Activated CD4-positive, alpha-beta T cell treated with anti-CD3 and anti-CD28 coated beads for 36 hours (primary cell): Measurements from ENCODE around the gene KLK8. TPM values are rescaled to one million over a fixed set of nuclear protein-coding genes. Genes with fewer than 3 reads are reported as not detected.

ENCODE experiments used
- ATAC-seq: fragments of 200-7000 bp; cut with Tn5 transposase; one replicate; pipeline ENCODE4 v1.10.0; 2021; ENCODE audit warnings: mild to moderate bottlenecking, moderate library complexity
- CTCF ChIA-PET: fragments of 350-600 bp; sonication (Branson Sonifier 250); formaldehyde crosslinking; loops from one replicate; lab custom pipeline; 2021; ENCODE audit warnings: antibody characterized with exemption; lab: Charles Lee
- POLR2A ChIA-PET: fragments of 350-600 bp; sonication (Branson Sonifier 250); formaldehyde crosslinking; loops from one replicate; lab custom pipeline; 2021; ENCODE audit warnings: antibody characterized with exemption, inconsistent platforms; lab: Charles Lee
- DNase-seq: peaks from one replicate; pipeline ENCODE4 v3.0.0-alpha.2; 2020
- H3K27ac Mint-ChIP-seq: one replicate; pipeline ENCODE4 v1.8.0; 2021; ENCODE audit warnings: mixed read lengths
- H3K27me3 Mint-ChIP-seq: one replicate; pipeline ENCODE4 v1.8.0; 2021; ENCODE audit warnings: mixed read lengths
- H3K36me3 Mint-ChIP-seq: one replicate; pipeline ENCODE4 v1.8.0; 2021; ENCODE audit warnings: low read depth, mixed read lengths
- H3K4me1 Mint-ChIP-seq: one replicate; pipeline ENCODE4 v1.8.0; 2021; ENCODE audit warnings: mixed read lengths
- H3K4me3 Mint-ChIP-seq: one replicate; pipeline ENCODE4 v1.8.0; 2021; ENCODE audit warnings: mild to moderate bottlenecking, moderate library complexity, mixed read lengths
- H3K9me3 Mint-ChIP-seq: one replicate; pipeline ENCODE4 v1.8.0; 2021; ENCODE audit warnings: low read depth, mixed read lengths
- intact Hi-C, 2 experiments: fragments of 100-400 bp; cut with DNase I in 1 of 2; cut with micrococcal nuclease in 1 of 2; formaldehyde crosslinking; loops; one replicate each; pipeline versions ENCODE4 v1.14.2 to v1.15.1; 2022 to 2024; cut with DNase I, micrococcal nuclease
- total RNA-seq, 2 experiments: library from RNA; stranded (reverse); gene quantifications; one replicate each; pipeline ENCODE4 v1.2.3, GENCODE V29; 2021

KLK8 gene, protein sequence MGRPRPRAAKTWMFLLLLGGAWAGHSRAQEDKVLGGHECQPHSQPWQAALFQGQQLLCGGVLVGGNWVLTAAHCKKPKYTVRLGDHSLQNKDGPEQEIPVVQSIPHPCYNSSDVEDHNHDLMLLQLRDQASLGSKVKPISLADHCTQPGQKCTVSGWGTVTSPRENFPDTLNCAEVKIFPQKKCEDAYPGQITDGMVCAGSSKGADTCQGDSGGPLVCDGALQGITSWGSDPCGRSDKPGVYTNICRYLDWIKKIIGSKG
- total RNA-seq = not detected

DNA sequence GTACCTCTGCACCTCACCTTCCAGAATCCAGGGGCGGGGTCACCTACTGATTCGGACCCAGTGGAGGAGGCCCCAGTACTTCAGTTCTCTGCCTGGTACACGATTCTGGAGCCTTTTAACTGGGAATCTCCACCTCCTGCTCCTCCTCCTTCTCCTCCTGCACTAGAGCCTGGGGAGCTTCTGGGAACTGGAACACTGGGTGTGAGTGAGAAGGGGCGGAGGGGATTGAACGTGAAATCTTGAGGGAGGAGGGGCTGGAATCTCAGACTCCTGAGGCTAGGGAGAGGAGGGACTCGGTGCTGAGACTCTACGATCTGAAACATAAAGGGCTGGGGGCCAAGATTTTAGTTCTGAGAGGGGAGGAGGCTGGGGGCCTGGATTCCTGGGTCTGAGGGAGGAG, at the start of gene KLK8:
KLK8 (minus strand) TSS at position 90 of the 400 bp plus-strand sequence. CDS start 437 bp downstream, outside the sequence.
- ChIA-PET POLR2A (no interaction called here), CTCF (no interaction called here)
- no peak within 1 kb of the TSS for H3K27ac Mint-ChIP-seq
- no peaks in the 10 kb centered on the region for H3K9me3 Mint-ChIP-seq
- DNase-seq = no peak
- no peak within 1 kb of the TSS for H3K4me3 Mint-ChIP-seq
- intact Hi-C loops = no loop called here
- H3K36me3 Mint-ChIP-seq = no peaks in the 10 kb centered on the region
- no peak for ATAC-seq
- peaks cover 30% of the 10 kb centered on the region for H3K27me3 Mint-ChIP-seq
- H3K4me1 Mint-ChIP-seq = no peaks in the 10 kb centered on the region

DNA sequence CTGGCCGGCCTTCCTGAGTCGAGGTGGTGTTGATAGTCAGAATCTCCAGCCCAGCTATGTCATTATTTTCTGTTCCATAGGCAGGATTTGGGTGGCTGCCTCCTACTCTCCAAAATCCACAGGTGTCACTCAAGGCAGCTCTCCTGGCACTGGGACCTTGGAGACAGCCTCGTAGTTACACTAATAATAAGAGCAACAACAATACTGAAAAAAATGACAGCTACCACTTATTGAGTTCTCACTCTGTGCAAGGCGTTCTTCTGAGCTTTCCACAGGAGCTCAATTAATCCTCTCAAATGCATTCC, 45.6 kb upstream of the KLK8 start:
- Mint-ChIP-seq H3K27ac (no peak overlapping the region), H3K4me1 (no peaks in the 10 kb centered on the region), H3K27me3 (peaks cover 13% of the 10 kb centered on the region), H3K9me3 (no peaks in the 10 kb centered on the region), H3K36me3 (no peaks in the 10 kb centered on the region), H3K4me3 (no peak overlapping the region)
- intact Hi-C loops = no loop called here
- ATAC-seq (no peak), DNase-seq (no peak)
- POLR2A ChIA-PET = no interaction called here
- CTCF ChIA-PET = interaction anchor here (0.7 kb wide), 1 partner anchor 50 kb away, joined by 3 read pairs; no protein-coding TSS in a partner anchor

DNA sequence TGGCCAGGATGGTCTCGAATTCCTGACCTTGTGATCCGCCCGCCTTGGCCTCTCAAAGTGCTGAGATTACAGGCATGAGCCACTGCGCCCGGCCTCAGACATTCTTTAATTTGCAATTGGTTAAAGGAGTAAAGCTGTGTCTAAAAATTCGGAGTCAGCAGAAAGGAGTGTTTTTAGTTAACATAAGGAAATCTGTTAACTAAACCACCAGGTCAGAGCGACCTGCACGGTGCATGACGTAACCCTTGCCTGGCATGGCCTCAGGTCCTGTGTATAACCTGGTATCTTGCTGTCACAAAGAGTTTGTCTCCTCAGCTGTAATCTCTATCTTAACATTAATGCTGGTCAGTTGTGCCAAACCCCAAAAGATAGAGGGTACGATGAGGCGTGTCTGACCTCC, 42.9 kb upstream of the KLK8 start:
- H3K27me3 Mint-ChIP-seq = peaks cover 10% of the 10 kb centered on the region

DNA sequence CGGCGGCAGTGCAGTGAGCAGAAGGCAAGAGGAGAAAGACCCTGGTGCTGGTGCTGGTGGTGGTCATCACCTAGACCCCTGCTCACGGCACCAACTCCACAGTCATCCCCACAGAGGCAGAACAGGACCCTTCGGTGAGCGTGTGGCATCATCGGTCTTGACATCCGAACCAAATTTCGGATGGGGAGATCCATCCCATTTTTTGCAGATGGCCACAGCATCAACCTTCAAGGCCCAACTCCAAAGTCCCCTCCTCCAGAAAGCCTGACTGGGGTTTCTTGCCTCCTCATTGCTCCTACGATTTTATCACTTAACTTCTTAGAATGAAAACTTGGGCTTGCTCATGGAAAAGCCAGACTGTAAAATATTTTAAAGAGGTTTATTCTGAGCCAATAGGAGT, 42.1 kb upstream of the KLK8 start:
- ChIA-PET CTCF (no interaction called here), POLR2A (no interaction called here)
- H3K36me3 Mint-ChIP-seq = no peaks in the 10 kb centered on the region
- no peaks in the 10 kb centered on the region for H3K9me3 Mint-ChIP-seq
- no peak overlapping the region for H3K27ac Mint-ChIP-seq
- DNase-seq = no peak
- peaks cover 10% of the 10 kb centered on the region for H3K27me3 Mint-ChIP-seq
- intact Hi-C loops = no loop called here
- no peaks in the 10 kb centered on the region for H3K4me1 Mint-ChIP-seq
- no peak for ATAC-seq
- no peak overlapping the region for H3K4me3 Mint-ChIP-seq

More for the DNA sequence above, 42.9 kb upstream of the KLK8 start:
- no peak for DNase-seq
- H3K4me1 Mint-ChIP-seq = no peaks in the 10 kb centered on the region
- no peaks in the 10 kb centered on the region for H3K9me3 Mint-ChIP-seq
- H3K27ac Mint-ChIP-seq = no peak overlapping the region
- ChIA-PET POLR2A (no interaction called here), CTCF (no interaction called here)
- no peaks in the 10 kb centered on the region for H3K36me3 Mint-ChIP-seq
- ATAC-seq = no peak
- intact Hi-C loops = no loop called here
- no peak overlapping the region for H3K4me3 Mint-ChIP-seq

DNA sequence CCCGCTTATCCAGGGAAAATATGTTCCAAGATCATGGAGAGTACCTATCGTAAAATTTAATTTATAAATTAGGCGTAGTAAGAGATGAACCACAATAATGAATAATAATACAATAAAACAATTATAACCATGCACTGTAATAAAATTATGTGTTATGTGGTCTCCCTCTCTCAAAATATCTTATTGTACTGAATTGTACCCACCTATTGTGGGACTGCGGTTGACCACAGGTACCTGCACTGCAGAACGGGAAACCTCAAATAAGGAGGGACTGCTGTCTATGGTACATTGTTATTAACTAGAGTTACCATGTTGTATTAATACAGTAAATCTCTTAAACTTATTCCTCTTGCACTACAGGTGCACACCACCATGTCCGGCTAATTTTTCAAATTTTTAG, 38.7 kb upstream of the KLK8 start:
- Mint-ChIP-seq H3K4me1 (no peaks in the 10 kb centered on the region), H3K36me3 (no peaks in the 10 kb centered on the region), H3K27ac (no peak overlapping the region), H3K9me3 (no peaks in the 10 kb centered on the region), H3K4me3 (no peak overlapping the region), H3K27me3 (no peaks in the 10 kb centered on the region)
- ChIA-PET POLR2A (no interaction called here), CTCF (no interaction called here)
- DNase-seq = no peak
- no peak for ATAC-seq
- intact Hi-C loops = no loop called here

DNA sequence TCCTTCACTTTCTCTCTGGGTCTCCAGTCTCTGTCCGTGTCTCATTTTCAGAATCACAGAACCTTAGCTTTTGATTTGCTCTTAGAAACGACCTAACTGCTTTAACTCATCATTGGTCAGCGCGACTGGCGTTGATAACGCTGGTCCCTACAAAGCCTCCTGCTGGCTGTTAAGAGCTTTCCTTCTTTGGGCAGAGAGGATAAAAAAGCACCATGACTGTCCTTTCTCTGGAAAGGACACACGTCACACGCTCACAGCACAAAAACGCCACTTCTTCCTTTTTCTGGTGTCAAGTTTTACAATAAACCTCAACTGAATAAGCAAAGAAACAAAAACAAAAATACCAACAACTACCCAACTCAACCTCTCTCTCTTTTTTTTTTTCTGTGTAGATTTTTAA, 35.1 kb upstream of the KLK8 start:
- intact Hi-C loops = no loop called here
- DNase-seq (no peak), ATAC-seq (no peak)
- CTCF ChIA-PET = no interaction called here
- H3K4me1 Mint-ChIP-seq = no peaks in the 10 kb centered on the region
- POLR2A ChIA-PET = no interaction called here
- H3K36me3 Mint-ChIP-seq = no peaks in the 10 kb centered on the region
- H3K27ac Mint-ChIP-seq = no peak overlapping the region
- peaks cover 3% of the 10 kb centered on the region for H3K27me3 Mint-ChIP-seq
- H3K4me3 Mint-ChIP-seq = no peak overlapping the region
- no peaks in the 10 kb centered on the region for H3K9me3 Mint-ChIP-seq

DNA sequence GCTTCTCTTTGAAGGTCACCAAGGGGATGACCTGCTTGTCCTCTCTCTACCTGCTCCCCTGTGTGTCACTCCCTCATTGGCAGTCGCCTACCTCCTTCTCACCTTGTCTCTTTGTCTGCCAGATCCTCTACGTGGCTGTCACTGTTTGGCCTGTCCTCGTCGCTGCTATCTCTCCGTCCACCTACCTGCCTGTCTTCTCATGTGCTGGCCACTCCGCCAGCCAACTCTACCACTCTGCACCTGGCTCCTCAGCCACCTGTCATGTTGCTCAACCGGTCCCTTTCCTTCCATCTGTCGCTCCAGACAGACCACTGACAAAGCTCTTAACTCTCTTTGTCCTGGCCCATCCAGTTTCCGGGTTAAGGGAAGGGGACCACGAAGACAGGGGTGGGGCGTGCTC, 33.3 kb upstream of the KLK8 start, which contains the start of gene KLK12:
KLK12 (minus strand) TSS at position 299 of the 400 bp plus-strand sequence. CDS start 381 bp downstream, outside the sequence.
- Mint-ChIP-seq H3K4me1 (no peaks in the 10 kb centered on the region), H3K27ac (no peak within 1 kb of the TSS), H3K9me3 (no peaks in the 10 kb centered on the region), H3K27me3 (peaks cover 11% of the 10 kb centered on the region), H3K36me3 (no peaks in the 10 kb centered on the region), H3K4me3 (no peak within 1 kb of the TSS)
- CTCF ChIA-PET = no interaction called here
- ATAC-seq = no peak
- POLR2A ChIA-PET = no interaction called here
- DNase-seq = no peak
- intact Hi-C loops = no loop called here

DNA sequence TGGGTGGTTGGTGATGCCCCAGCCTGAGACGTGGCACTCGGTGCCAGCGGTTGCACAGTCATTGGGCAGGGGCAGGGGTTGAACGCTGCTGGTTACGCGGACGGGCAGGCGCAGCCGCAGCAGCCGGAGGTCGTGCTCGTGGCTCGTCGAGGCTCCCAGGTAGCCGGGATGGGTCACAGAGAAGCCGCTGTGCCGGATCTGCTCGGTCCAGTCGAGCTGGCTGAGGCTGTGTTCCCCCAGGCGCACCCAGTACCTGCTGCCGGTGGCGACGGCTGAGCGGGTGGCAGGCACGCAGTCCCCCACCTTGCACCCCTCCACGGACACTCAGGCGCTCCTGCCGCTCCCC, 30.4 kb upstream of the KLK8 start:
- peaks cover 13% of the 10 kb centered on the region for H3K27me3 Mint-ChIP-seq
- no peaks in the 10 kb centered on the region for H3K9me3 Mint-ChIP-seq
- intact Hi-C loops = no loop called here
- H3K27ac Mint-ChIP-seq = no peak overlapping the region
- H3K4me3 Mint-ChIP-seq = no peak overlapping the region
- CTCF ChIA-PET = no interaction called here
- H3K36me3 Mint-ChIP-seq = no peaks in the 10 kb centered on the region
- H3K4me1 Mint-ChIP-seq = no peaks in the 10 kb centered on the region
- no peak for ATAC-seq
- POLR2A ChIA-PET = no interaction called here
- no peak for DNase-seq

DNA sequence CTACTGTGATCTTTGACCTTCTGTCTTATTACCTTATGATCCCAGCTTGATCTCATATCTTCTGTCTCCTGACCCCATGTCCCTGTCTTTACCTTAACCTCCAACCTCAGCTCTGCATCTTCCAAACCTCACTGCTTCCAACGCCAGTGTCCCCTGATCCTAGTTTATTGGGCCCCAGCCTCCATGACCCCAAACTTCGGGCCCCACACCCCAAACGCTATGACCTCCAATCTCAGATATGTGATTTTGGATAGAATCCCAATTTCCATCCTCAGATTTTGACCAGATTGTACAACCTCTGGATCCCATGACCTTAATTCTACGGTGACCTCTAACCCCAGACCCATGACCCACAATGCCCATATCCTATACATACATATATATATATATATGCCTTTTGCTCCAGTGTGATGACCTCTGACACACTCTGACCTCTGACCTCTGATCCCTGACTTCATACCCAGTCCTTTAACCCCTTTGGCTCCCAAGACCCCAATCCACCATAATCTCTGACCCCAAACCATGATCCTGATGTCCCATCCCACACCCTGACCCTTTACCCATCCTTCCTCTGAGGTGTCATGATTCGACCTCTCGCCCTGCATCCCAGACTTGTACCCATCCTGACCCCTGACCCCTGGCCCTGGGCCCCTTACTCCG, 29.9 kb upstream of the KLK8 start:
- intact Hi-C loops = no loop called here
- no peaks in the 10 kb centered on the region for H3K9me3 Mint-ChIP-seq
- DNase-seq (no peak), ATAC-seq (no peak)
- H3K27me3 Mint-ChIP-seq = peaks cover 16% of the 10 kb centered on the region
- H3K36me3 Mint-ChIP-seq = no peaks in the 10 kb centered on the region
- no peak overlapping the region for H3K4me3 Mint-ChIP-seq
- ChIA-PET CTCF (no interaction called here), POLR2A (no interaction called here)
- no peaks in the 10 kb centered on the region for H3K4me1 Mint-ChIP-seq
- no peak overlapping the region for H3K27ac Mint-ChIP-seq

DNA sequence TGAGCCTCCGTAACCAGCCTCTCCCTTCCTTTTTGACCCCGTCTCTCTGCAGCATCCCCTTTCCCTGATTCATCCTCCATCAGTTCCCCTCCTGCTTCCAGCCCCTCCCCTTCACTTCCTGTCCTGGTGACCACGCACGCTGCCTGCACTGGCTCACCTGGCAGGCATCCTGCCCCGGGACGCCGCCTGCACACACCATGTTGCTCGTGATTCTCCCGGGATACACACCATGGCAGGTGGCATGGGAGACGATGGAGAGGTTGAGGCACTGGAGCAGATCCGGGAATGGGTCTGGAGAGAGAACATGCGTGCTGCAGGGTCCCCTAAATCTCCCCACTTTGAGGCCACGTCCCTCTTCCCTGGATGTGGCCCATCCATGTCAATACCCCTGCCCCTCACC, 29.2 kb upstream of the KLK8 start:
- ChIA-PET POLR2A (no interaction called here), CTCF (no interaction called here)
- DNase-seq (no peak), ATAC-seq (no peak)
- Mint-ChIP-seq H3K9me3 (no peaks in the 10 kb centered on the region), H3K4me1 (no peaks in the 10 kb centered on the region), H3K27me3 (peaks cover 16% of the 10 kb centered on the region), H3K4me3 (no peak overlapping the region), H3K27ac (no peak overlapping the region), H3K36me3 (no peaks in the 10 kb centered on the region)
- intact Hi-C loops = no loop called here

DNA sequence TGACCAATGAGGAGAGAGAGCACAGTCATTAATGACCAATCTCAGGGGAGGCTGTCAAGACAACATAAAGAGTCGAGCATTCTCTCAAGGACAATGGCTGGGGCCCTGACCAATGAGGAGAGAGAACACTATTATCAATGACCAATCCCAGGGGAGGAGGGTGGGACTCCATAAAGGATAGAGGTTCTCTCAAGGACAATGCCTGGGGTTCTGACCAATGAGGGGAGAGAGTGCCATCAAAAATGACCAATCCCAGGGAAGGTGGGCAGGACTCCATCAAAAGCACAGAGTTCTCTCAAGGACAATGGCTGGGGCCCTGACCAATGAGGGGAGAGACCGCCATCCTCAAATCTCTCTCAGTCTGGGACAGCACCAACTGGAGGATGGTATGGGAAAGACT, 28.3 kb upstream of the KLK8 start:
- POLR2A ChIA-PET = no interaction called here
- no peaks in the 10 kb centered on the region for H3K36me3 Mint-ChIP-seq
- no peaks in the 10 kb centered on the region for H3K4me1 Mint-ChIP-seq

DNA sequence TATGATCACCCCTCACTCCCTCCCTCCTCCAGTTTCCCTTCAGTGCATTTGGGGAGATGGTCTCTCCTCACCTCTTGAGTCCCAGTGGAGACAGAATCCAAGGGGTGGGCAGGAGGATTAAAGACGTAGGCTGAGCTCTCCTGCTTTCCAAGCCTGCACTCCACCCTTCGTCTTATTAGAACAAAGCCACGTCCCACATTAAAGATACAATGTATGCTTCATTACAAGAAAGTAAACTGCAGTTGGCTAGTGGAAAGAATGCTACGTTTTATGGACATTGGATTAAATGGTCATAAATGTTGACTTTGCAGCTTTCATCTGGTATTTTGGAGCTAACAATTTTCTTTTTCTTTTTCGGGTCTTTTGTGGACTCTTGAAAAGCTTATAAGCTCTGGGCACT, 26.5 kb upstream of the KLK8 start:
- Mint-ChIP-seq H3K36me3 (no peaks in the 10 kb centered on the region), H3K27me3 (peaks cover 25% of the 10 kb centered on the region), H3K4me3 (no peak overlapping the region), H3K9me3 (no peaks in the 10 kb centered on the region), H3K27ac (no peak overlapping the region), H3K4me1 (no peaks in the 10 kb centered on the region)
- intact Hi-C loops = no loop called here
- POLR2A ChIA-PET = no interaction called here
- CTCF ChIA-PET = interaction anchor here (0.6 to 1.5 kb wide), 2 partner anchors 10 to 40 kb away, joined by 3 read pairs; no protein-coding TSS in a partner anchor
- DNase-seq (no peak), ATAC-seq (no peak)

More for the DNA sequence above, 28.3 kb upstream of the KLK8 start:
- peaks cover 22% of the 10 kb centered on the region for H3K27me3 Mint-ChIP-seq
- H3K4me3 Mint-ChIP-seq = no peak overlapping the region
- DNase-seq = no peak
- CTCF ChIA-PET = no interaction called here
- no peak overlapping the region for H3K27ac Mint-ChIP-seq
- peak; percentile 36 for ATAC-seq
- intact Hi-C loops = no loop called here
- no peaks in the 10 kb centered on the region for H3K9me3 Mint-ChIP-seq
